Thoracic aorta (tissue), 2 donors: ENCODE data around the gene SLC35C1. TPM values are rescaled to one million over a fixed set of nuclear protein-coding genes. Genes with fewer than 3 reads are reported as not detected.
"Not testable (repeated sequence)": the region's sequence is repeated elsewhere in the genome, so short reads cannot be mapped to it uniquely, and the experiment has no call there.

Experiments
- ATAC-seq: fragments of 150-250 bp; one replicate; pipeline ENCODE4 v1.8.0; 2017; ENCODE audit warnings: low read depth; ENCODE audit not compliant: insufficient number of reproducible peaks, low FRiP score
- DNase-seq: peaks from one replicate; pipeline ENCODE4 v3.0.0-alpha.2; 2020; ENCODE audit warnings: low spot score
- H3K27ac ChIP-seq, 2 donors: fragments of 200-600 bp; sonication (generic); 1 replicate in 1 of 2; 2 replicates in 1 of 2; pipeline ENCODE4 v1.5.1; 2016; ENCODE audit warnings: mild to moderate bottlenecking in 2 of 2, moderate library complexity in 2 of 2
- H3K27me3 ChIP-seq: fragments of 200-600 bp; sonication (generic); replicated peaks from 2 replicates; pipeline ENCODE4 v1.6.0; 2016; ENCODE audit warnings: mild to moderate bottlenecking; ENCODE audit not compliant: insufficient read depth
- H3K36me3 ChIP-seq: fragments of 200-600 bp; sonication (generic); one replicate; pipeline ENCODE4 v1.5.1; 2016
- H3K4me1 ChIP-seq, 2 donors: fragments of 200-600 bp; sonication (generic); 1 replicate in 1 of 2; 2 replicates in 1 of 2; pipeline versions ENCODE4 v1.5.1 to v1.6.0; 2016; ENCODE audit warnings: low read depth in 2 of 2, mild to moderate bottlenecking in 1 of 2; ENCODE audit not compliant: control insufficient read depth in 1 of 2
- H3K4me3 ChIP-seq: fragments of 200-600 bp; sonication (generic); 2 replicates; pipeline ENCODE4 v1.5.1; 2016; ENCODE audit warnings: mild to moderate bottlenecking
- H3K9me3 ChIP-seq: fragments of 200-600 bp; sonication (generic); 2 replicates; pipeline ENCODE4 v1.5.1; 2016
- CTCF ChIP-seq: fragments of 200-600 bp; sonication (generic); IDR thresholded peaks from one replicate; pipeline ENCODE4 v1.5.1; 2019; ENCODE audit warnings: antibody characterized with exemption
- total RNA-seq, 2 donors: library from RNA; depleted of rRNA; stranded (reverse); fragments of >200 nt; gene quantifications; one replicate each; pipeline versions ENCODE4 v1.1.0 to v1.2.3, GENCODE V29; 2016

The SLC35C1 gene
- total RNA-seq, 2 donors from 2014 or later: 18.8 to 28.4 TPM

GRCh38 chr11:45817191-45817590, 12.2 kb downstream of the SLC35C1 start:
- no peak for DNase-seq
- no peak for ATAC-seq
- H3K27me3 ChIP-seq: no peaks in the 10 kb centered on the region
- H3K27ac ChIP-seq: no peak overlapping the region
- no peaks in the 10 kb centered on the region for H3K36me3 ChIP-seq
- no peak for TF ChIP-seq CTCF
- no peaks in the 10 kb centered on the region for H3K9me3 ChIP-seq
- H3K4me1 ChIP-seq: no peaks in the 10 kb centered on the region
- no peak overlapping the region for H3K4me3 ChIP-seq

- no peaks in the 10 kb centered on the region for H3K4me1 ChIP-seq
- H3K9me3 ChIP-seq: no peaks in the 10 kb centered on the region
- H3K27ac ChIP-seq: no peak overlapping the region
- no peaks in the 10 kb centered on the region for H3K27me3 ChIP-seq
- TF ChIP-seq CTCF: no peak
- H3K4me3 ChIP-seq: no peak overlapping the region
- no peaks in the 10 kb centered on the region for H3K36me3 ChIP-seq
- ATAC-seq (no peak), DNase-seq (no peak)
Observed at GRCh38 chr11:45818961-45819605, 14.1 kb downstream of the SLC35C1 start.

- Histone ChIP-seq H3K4me3 (no peak overlapping the region), H3K4me1 (no peaks in the 10 kb centered on the region), H3K27me3 (no peaks in the 10 kb centered on the region), H3K36me3 (no peaks in the 10 kb centered on the region), H3K9me3 (no peaks in the 10 kb centered on the region), H3K27ac (no peak overlapping the region)
- ATAC-seq (no peak), DNase-seq (no peak)
- no peak for TF ChIP-seq CTCF
Observed at GRCh38 chr11:45820211-45820857, 15.4 kb downstream of the SLC35C1 start.

GRCh38 chr11:45826492-45826891, 21.5 kb downstream of the SLC35C1 start:
- H3K27ac ChIP-seq, H3K27me3 ChIP-seq, H3K36me3 ChIP-seq, ATAC-seq, DNase-seq, H3K4me3 ChIP-seq, H3K9me3 ChIP-seq, H3K4me1 ChIP-seq: not testable (repeated sequence)

GRCh38 chr11:45827123-45827522, 22.2 kb downstream of the SLC35C1 start:
- no peak for TF ChIP-seq CTCF
- no peak for DNase-seq
- no peaks in the 10 kb centered on the region for H3K9me3 ChIP-seq
- no peaks in the 10 kb centered on the region for H3K4me1 ChIP-seq
- H3K4me3 ChIP-seq: no peak overlapping the region
- no peaks in the 10 kb centered on the region for H3K36me3 ChIP-seq
- H3K27me3 ChIP-seq: no peaks in the 10 kb centered on the region
- H3K27ac ChIP-seq: no peak overlapping the region
- no peak for ATAC-seq
